ENCODE measurements around the gene KCNK2. TPM values are rescaled to one million over a fixed set of nuclear protein-coding genes. Genes with fewer than 3 reads are reported as not detected.

Gene KCNK2
- total RNA-seq, 2 donors from 2014 or later: 0.12 TPM; not detected in 1

DNA sequence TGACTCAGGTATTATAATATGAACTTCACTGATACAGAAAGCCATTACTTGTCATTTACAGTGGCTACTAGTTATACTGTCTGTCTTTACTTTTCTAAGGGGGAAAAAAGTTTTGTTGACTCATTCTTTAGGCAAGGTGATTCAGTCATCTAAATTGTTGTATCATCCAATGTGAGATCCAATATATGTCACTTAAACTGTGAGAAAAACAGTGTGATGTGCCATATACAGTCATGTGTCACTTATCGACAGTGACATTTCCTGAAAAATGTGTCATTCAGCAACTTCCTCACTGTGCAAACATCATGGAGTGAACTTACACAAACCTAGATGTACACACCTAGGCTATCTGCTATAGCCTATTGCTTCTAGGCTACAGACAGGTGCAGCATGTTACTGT, 57.6 kb downstream of the KCNK2 start:
- no peak for DNase-seq (ENCODE audit: low spot score)
- Histone ChIP-seq H3K36me3 (no peaks in the 10 kb centered on the region), H3K4me3 (no peak overlapping the region), H3K27me3 (no peaks in the 10 kb centered on the region), H3K4me1 (no peaks in the 10 kb centered on the region), H3K27ac (no peak overlapping the region), H3K9me3 (peaks cover 4 to 15% of the 10 kb centered on the region in 2 donors)
- TF ChIP-seq, protein P1, sequence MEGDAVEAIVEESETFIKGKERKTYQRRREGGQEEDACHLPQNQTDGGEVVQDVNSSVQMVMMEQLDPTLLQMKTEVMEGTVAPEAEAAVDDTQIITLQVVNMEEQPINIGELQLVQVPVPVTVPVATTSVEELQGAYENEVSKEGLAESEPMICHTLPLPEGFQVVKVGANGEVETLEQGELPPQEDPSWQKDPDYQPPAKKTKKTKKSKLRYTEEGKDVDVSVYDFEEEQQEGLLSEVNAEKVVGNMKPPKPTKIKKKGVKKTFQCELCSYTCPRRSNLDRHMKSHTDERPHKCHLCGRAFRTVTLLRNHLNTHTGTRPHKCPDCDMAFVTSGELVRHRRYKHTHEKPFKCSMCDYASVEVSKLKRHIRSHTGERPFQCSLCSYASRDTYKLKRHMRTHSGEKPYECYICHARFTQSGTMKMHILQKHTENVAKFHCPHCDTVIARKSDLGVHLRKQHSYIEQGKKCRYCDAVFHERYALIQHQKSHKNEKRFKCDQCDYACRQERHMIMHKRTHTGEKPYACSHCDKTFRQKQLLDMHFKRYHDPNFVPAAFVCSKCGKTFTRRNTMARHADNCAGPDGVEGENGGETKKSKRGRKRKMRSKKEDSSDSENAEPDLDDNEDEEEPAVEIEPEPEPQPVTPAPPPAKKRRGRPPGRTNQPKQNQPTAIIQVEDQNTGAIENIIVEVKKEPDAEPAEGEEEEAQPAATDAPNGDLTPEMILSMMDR (IDR thresholded peaks at IDR 0.05): no peak

- DNase-seq (ENCODE audit: low spot score): no peak
- peaks cover 4 to 15% of the 10 kb centered on the region in 2 donors for H3K9me3 ChIP-seq
- no peak overlapping the region for H3K27ac ChIP-seq
- TF ChIP-seq, protein P1 (IDR thresholded peaks at IDR 0.05): no peak
- no peaks in the 10 kb centered on the region for H3K27me3 ChIP-seq
- H3K36me3 ChIP-seq: no peaks in the 10 kb centered on the region
- H3K4me1 ChIP-seq: no peaks in the 10 kb centered on the region
- no peak overlapping the region for H3K4me3 ChIP-seq
Observed at GRCh38 chr1:215141460-215141859, 58.9 kb downstream of the KCNK2 start.

GRCh38 chr1:215143497-215143896, 61.0 kb downstream of the KCNK2 start:
- no peaks in the 10 kb centered on the region for H3K36me3 ChIP-seq
- no peak overlapping the region for H3K4me3 ChIP-seq
- H3K4me1 ChIP-seq: no peaks in the 10 kb centered on the region
- H3K27me3 ChIP-seq: no peaks in the 10 kb centered on the region
- no peak overlapping the region for H3K27ac ChIP-seq
- no peak for DNase-seq (ENCODE audit: low spot score)
- peaks cover 4 to 15% of the 10 kb centered on the region in 2 donors for H3K9me3 ChIP-seq
- TF ChIP-seq, protein P1 (IDR thresholded peaks at IDR 0.05): no peak

- Histone ChIP-seq H3K4me1 (no peaks in the 10 kb centered on the region), H3K27ac (no peak overlapping the region), H3K9me3 (peaks cover 0 to 5% of the 10 kb centered on the region in 2 donors), H3K36me3 (no peaks in the 10 kb centered on the region), H3K27me3 (no peaks in the 10 kb centered on the region), H3K4me3 (no peak overlapping the region)
- TF ChIP-seq, protein P1 (IDR thresholded peaks at IDR 0.05): peak in 1 of 2 donors; percentile 17
- DNase-seq (ENCODE audit: low spot score): no peak
Observed at GRCh38 chr1:215146240-215146975, 63.9 kb downstream of the KCNK2 start.

GRCh38 chr1:215147024-215147423, 64.5 kb downstream of the KCNK2 start:
- H3K4me1 ChIP-seq: no peaks in the 10 kb centered on the region
- H3K4me3 ChIP-seq: no peak overlapping the region
- no peak overlapping the region for H3K27ac ChIP-seq
- no peaks in the 10 kb centered on the region for H3K27me3 ChIP-seq
- no peak for DNase-seq (ENCODE audit: low spot score)
- H3K36me3 ChIP-seq: no peaks in the 10 kb centered on the region
- TF ChIP-seq, protein P1 (IDR thresholded peaks at IDR 0.05): no peak
- H3K9me3 ChIP-seq: no peaks in the 10 kb centered on the region

All from right atrium auricular region (tissue), 2 donors.